ENCODE results near the gene CABLES2.
A peak's percentile ranks its signal among the peaks of the same experiment; 100 is the strongest.

DNA sequence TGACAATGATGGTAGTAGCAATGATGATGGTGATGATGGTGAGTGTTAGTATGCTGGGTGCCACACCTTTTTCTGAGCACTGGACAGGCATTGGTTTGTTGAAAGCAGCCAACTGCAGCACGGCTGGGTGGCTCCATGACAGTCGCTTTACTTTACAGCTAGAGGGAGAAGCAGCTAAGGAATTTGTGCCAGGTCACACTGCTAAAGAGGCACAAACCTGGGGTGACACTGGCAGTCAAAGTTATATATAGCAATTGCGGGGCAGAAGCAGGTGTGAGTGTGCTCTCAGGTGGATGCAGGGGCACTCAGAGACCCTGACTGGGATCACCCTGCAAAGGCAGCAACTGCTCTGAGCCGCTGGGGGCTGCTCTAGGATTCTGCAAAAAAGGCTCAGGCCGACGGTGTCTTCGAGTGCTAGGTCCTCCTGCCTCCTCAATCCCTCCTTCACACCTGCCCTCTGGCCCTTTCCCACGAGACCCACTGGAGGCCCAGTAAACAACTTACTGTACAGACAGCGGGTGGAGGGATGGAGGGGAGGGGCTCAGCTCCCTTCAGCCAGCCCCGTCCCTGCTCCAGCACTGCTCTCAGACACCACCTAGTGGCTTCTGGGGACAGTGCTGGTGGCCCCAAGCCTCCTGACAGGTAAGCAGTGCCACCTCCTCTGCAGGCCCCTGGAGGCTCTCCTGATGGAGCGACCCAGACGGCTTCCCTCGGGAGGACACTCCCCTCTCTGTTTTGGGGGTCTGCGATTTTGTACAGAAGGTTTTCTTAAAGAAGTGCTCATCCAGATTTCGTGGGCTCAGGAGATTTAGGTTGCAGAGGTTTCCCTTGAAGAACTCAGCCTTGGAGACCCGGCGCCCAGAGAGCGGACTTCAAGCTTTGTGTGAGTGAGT is 24.5 kb downstream of the CABLES2 start:
- TF ChIP-seq MXI1 (IDR thresholded peaks at IDR 0.05; ENCODE audit: borderline replicate concordance, low read depth, low read length) = no peak
- TF ChIP-seq CTCF (conservative IDR thresholded peaks at IDR 0.05; ENCODE audit: low read depth, low read length) = peak; percentile 92
- TF ChIP-seq, protein P1, sequence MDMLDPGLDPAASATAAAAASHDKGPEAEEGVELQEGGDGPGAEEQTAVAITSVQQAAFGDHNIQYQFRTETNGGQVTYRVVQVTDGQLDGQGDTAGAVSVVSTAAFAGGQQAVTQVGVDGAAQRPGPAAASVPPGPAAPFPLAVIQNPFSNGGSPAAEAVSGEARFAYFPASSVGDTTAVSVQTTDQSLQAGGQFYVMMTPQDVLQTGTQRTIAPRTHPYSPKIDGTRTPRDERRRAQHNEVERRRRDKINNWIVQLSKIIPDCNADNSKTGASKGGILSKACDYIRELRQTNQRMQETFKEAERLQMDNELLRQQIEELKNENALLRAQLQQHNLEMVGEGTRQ (IDR thresholded peaks at IDR 0.05; ENCODE audit: low read depth, low read length) = no peak

All from IMR-90 (cell line).